ENCODE results near the gene LRRC8C. TPM values are rescaled to one million over a fixed set of nuclear protein-coding genes. Genes with fewer than 3 reads are reported as not detected.

Gene LRRC8C
- total and polyA plus RNA-seq, 2 donors (not counting 1 experiment from before 2014, with no cell fraction given): 3.9 to 6.8 TPM

GRCh38 chr1:89728381-89728780 lies 95.5 kb downstream of the LRRC8C start:
- Histone ChIP-seq H3K27me3 (replicated peaks in 1 of 4; ENCODE audit: control extremely low read depth in 1 of 4, control insufficient read depth in 3 of 4, insufficient read depth in 4 of 4, low read length in 3 of 4) (no peaks in the 10 kb centered on the region), H3K36me3 (replicated peaks in 1 of 2; ENCODE audit: control extremely low read depth in 1 of 2, control insufficient read depth in 1 of 2, extremely low read depth in 1 of 2, insufficient read depth in 2 of 2, low read length in 1 of 2) (no peaks in the 10 kb centered on the region), H3K9ac (ENCODE audit: low read length) (no peak overlapping the region), H3K79me2 (ENCODE audit: control insufficient read depth, insufficient read depth, low read length) (no peaks in the 10 kb centered on the region), H3K4me1 (ENCODE audit: control insufficient read depth in 2 of 2, insufficient read depth in 2 of 2, low read length in 2 of 2) (peaks cover 20 to 29% of the 10 kb centered on the region in 2 donors), H3K4me2 (replicated peaks; ENCODE audit: low read depth, low read length, poor library complexity, severe bottlenecking) (no peak overlapping the region), H3K27ac (ENCODE audit: low read length in 2 of 2) (no peak overlapping the region), H4K20me1 (ENCODE audit: control insufficient read depth, insufficient read depth, low read length, poor library complexity, severe bottlenecking) (no peaks in the 10 kb centered on the region), H3K9me3 (ENCODE audit: control extremely low read depth in 1 of 3, control insufficient read depth in 2 of 3, insufficient read depth in 1 of 3, low read length in 2 of 3) (no peaks in the 10 kb centered on the region), H3K4me3 (ENCODE audit: control extremely low read depth in 1 of 5, extremely low read depth in 1 of 5, insufficient read depth in 1 of 5, low read depth in 2 of 5, low read length in 4 of 5) (no peak overlapping the region), H2AFZ (ENCODE audit: insufficient read depth, low read depth, low read length, poor library complexity, severe bottlenecking) (no peak overlapping the region)
- no peak for DNase-seq
- intact Hi-C loops (cut with micrococcal nuclease): no loop called here
- WGBS (ENCODE audit: insufficient coverage): 55% methylated on average over 4 of the region's 4 CpGs
- no peak for TF ChIP-seq CTCF (IDR thresholded peaks at IDR 0.05)
- no peak for TF ChIP-seq EZH2 (IDR thresholded peaks at IDR 0.05; ENCODE audit: borderline replicate concordance, insufficient read depth, low read depth, low read length, poor library complexity, severe bottlenecking)
- peaks cover 35% of the 10 kb centered on the region for H3K4me1 Mint-ChIP-seq
- H3K27ac Mint-ChIP-seq: no peak overlapping the region
- ATAC-seq (ENCODE audit: low read depth): no peak
- H3K4me3 Mint-ChIP-seq: no peak overlapping the region
- POLR2A ChIA-PET: no interaction called here
- no peaks in the 10 kb centered on the region for H3K9me3 Mint-ChIP-seq (ENCODE audit: insufficient read depth)
- H3K27me3 Mint-ChIP-seq: no peaks in the 10 kb centered on the region
- CTCF ChIA-PET: interaction anchor here (1.2 kb wide), 1 partner anchor 9 kb away, joined by 3 read pairs; no protein-coding TSS in a partner anchor

GRCh38 chr1:89732206-89732605 lies 99.3 kb downstream of the LRRC8C start:
- no peaks in the 10 kb centered on the region for H3K27me3 Mint-ChIP-seq
- Histone ChIP-seq H3K4me2 (replicated peaks; ENCODE audit: low read depth, low read length, poor library complexity, severe bottlenecking) (no peak overlapping the region), H4K20me1 (ENCODE audit: control insufficient read depth, insufficient read depth, low read length, poor library complexity, severe bottlenecking) (no peaks in the 10 kb centered on the region), H3K27ac (ENCODE audit: low read length in 2 of 2) (no peak overlapping the region), H3K4me1 (ENCODE audit: control insufficient read depth in 2 of 2, insufficient read depth in 2 of 2, low read length in 2 of 2) (peaks cover 0 to 5% of the 10 kb centered on the region in 2 donors), H2AFZ (ENCODE audit: insufficient read depth, low read depth, low read length, poor library complexity, severe bottlenecking) (no peak overlapping the region), H3K9me3 (ENCODE audit: control extremely low read depth in 1 of 3, control insufficient read depth in 2 of 3, insufficient read depth in 1 of 3, low read length in 2 of 3) (no peaks in the 10 kb centered on the region), H3K36me3 (replicated peaks in 1 of 2; ENCODE audit: control extremely low read depth in 1 of 2, control insufficient read depth in 1 of 2, extremely low read depth in 1 of 2, insufficient read depth in 2 of 2, low read length in 1 of 2) (no peaks in the 10 kb centered on the region), H3K9ac (ENCODE audit: low read length) (no peak overlapping the region), H3K27me3 (replicated peaks in 1 of 4; ENCODE audit: control extremely low read depth in 1 of 4, control insufficient read depth in 3 of 4, insufficient read depth in 4 of 4, low read length in 3 of 4) (no peaks in the 10 kb centered on the region), H3K4me3 (ENCODE audit: control extremely low read depth in 1 of 5, extremely low read depth in 1 of 5, insufficient read depth in 1 of 5, low read depth in 2 of 5, low read length in 4 of 5) (no peak overlapping the region), H3K79me2 (ENCODE audit: control insufficient read depth, insufficient read depth, low read length) (no peaks in the 10 kb centered on the region)
- ATAC-seq (ENCODE audit: low read depth): no peak
- H3K4me1 Mint-ChIP-seq: peaks cover 4% of the 10 kb centered on the region
- H3K9me3 Mint-ChIP-seq (ENCODE audit: insufficient read depth): no peaks in the 10 kb centered on the region
- DNase-seq: no peak
- ChIA-PET POLR2A (no interaction called here), CTCF (no interaction called here)
- intact Hi-C loops (cut with micrococcal nuclease): no loop called here
- H3K4me3 Mint-ChIP-seq: no peak overlapping the region
- H3K27ac Mint-ChIP-seq: no peak overlapping the region
- no peak for TF ChIP-seq EZH2 (IDR thresholded peaks at IDR 0.05; ENCODE audit: borderline replicate concordance, insufficient read depth, low read depth, low read length, poor library complexity, severe bottlenecking)
- TF ChIP-seq CTCF (IDR thresholded peaks at IDR 0.05): no peak
- no CpG with 5 or more reads among the region's 1 CpG for WGBS (ENCODE audit: insufficient coverage)
